GM19328 (cell line): Measurements from ENCODE around the gene CPNE9.
A peak's percentile ranks its signal among the peaks of the same experiment; 100 is the strongest.

Source experiments
- ATAC-seq: cut with Tn5 transposase; IDR thresholded peaks from one replicate; pipeline ENCODE4 v1.9.1; 2021; ENCODE audit warnings: mild to moderate bottlenecking, moderate library complexity; ENCODE audit not compliant: unreplicated experiment

CPNE9 gene

DNA sequence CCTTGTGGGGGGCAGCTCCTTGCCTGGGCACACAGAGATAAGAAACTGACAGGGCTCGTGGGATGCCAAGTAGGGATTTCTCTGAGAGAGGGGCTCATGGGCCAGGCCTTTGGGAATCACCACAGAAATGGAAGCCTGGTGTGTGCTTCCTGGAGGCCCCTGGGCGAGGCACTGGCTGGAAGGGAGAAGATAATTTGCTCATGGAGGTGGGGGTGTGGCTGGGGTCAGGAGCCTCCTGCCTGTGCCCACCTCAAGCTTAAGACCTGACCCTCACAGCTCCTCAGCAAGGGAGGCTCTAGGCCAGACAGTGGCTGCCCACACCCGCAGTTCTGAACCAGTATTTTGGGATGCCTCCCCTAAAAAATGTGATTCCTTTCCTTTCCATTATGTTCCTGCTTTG, 16.9 kb upstream of the CPNE9 start:
- ATAC-seq = no peak

- ATAC-seq = no peak
Observed at GRCh38 chr3:9687514-9687913, 16.1 kb upstream of the CPNE9 start.

DNA sequence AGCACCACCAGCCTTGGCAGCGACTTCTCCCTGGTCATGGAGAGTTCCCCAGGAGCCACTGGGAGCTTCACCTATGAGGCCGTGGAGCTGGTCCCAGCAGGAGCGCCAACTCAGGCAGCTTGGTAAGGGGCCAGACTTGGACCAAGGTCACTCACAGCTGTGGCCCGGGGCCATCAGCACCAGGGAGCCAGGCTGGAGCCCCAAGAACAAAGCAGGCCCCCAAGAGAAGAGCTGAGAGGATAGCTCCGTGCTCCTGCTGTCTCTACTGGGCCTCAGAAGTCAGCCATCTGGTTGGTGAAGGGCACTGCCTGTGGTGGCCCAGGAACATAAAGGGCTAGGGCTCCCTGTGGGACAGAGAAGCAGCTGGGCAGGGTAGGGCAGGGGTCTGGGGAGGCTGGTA, 14.7 kb upstream of the CPNE9 start:
- no peak for ATAC-seq

DNA sequence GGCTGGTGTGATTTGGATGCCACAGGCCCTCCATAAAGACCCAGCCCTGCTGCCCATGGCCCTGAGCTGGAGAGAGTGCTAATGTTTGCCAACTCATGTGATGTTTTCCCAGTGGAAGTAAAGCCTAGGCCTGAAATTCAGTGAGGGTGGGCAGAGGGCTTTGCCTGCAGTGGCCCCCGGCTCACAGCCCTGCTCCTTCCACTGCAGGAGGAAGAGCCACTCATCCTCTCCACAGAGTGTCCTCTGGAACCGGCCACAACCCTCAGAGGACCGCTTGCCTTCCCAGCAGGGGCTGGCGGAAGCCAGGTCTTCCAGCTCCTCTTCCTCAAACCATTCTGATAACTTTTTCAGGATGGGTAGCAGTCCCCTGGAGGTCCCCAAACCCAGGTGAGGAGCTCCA, 13.9 kb upstream of the CPNE9 start:
- no peak for ATAC-seq

GRCh38 chr3:9690451-9691450, 12.9 kb upstream of the CPNE9 start:
- ATAC-seq = peak; percentile 84

DNA sequence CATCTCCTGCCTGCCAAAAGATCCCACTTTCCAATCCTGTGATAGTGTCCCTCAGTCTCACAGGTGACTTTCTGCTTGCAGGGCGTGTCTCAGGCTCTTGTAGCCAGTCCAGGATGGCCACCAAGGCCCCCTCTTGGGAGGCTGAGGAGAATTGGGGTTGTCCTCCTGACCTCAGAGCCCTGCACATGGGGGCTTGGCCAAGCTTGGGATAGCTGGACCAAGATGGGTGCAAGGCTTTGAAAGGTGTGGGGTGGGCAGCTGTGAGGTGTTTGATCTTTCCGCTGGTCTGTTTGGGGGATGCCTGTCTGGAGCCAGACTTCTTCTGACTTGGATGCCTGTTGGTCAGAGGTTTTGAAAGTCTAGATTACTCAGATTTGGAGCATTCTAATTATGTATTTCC, 12.0 kb upstream of the CPNE9 start:
- no peak for ATAC-seq

GRCh38 chr3:9692416-9692815, 11.2 kb upstream of the CPNE9 start:
- ATAC-seq = no peak

DNA sequence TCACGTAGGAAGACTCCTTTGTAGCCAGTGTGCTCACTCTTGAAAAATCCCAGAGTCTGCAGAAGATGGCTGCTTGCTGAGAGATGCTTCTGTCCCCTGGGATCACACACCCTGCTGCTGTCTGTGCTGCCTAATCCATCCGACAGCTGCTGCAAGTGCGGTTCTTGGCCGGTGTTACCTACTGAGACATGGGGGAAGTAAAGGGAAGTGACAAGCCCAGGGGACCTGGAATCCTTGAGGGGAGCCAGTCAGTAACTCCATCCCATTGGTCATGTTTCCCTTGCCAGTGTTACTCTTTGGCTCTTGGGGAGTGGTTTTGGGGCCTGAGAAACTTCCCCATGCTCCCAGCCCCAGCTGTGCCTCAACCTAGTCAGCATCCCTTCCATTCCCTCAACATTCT, 8.3 kb upstream of the CPNE9 start:
- no peak for ATAC-seq

DNA sequence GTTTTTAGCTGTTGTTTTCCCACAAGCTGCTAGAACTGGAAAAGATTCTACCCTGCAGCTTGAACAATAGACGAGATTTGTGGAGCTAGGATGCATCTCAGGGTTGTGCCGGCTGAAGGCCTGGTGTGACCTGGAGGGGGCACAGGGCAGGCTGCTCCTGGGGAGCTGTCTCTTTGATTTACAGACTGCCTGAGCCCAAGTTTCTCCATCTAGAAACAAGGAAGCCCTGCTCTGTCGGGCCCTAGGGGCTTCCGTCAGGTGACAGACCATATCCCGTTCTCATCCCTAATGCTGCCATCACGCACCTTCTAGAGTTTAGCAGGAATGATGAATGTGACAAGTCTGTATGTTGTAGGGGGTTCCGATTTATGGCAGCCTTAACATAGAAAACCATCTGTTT, 7.9 kb upstream of the CPNE9 start:
- ATAC-seq = no peak

DNA sequence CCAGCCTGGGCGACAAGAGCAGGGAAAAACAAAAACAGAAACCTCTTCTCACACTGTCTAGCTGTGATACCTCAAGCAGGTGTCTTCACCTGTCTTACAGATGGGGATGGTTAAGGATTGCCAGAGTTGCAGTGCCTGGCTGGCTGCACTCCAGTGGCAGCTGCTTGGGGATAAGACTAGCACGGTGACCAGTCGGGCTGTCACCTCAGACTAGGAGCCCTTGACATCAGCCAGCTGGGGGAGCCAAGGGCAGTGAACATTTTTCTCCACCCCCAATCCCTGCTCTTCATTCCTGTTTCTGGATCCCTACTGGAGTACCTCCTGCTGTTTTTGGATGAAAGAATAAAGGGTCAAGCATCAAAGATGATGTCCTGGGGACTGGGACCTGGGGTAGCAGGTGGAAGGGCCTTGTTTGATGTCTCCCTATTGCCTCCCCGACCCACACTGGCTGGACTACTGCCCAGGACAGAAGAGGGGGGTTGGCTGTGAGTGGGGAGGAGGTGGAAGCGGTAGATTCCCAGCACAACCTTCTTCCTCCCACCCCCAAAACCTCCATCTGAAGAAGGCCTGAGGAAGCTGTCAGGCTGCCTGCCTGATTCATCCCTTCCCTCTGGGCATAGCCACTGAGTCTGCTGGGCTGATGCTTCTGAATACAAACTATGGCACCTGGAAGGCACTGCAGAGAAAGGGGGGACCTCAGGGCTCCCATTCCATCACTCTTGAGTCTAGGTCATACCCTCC, 7.0 kb upstream of the CPNE9 start:
- no peak for ATAC-seq

DNA sequence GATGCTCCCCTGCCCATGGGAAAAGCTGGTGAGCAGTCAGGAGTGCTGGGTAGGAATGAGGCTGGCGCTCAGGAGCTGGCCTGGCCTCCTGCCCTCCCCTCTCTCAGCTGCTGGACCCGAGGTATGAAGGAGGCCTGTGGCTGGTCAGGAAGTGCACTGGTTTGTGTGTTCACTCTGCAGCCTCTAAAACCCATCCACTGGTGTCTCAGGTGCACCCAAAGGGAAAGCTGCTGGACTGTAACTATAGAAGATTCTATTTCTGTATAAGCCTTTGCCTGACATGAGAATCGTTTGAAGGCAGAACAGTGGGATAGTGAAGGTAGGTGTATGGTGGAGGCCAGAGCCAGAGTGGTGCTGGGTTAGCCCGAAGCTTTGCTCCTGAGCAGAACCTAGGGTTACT, 5.7 kb upstream of the CPNE9 start:
- no peak for ATAC-seq

DNA sequence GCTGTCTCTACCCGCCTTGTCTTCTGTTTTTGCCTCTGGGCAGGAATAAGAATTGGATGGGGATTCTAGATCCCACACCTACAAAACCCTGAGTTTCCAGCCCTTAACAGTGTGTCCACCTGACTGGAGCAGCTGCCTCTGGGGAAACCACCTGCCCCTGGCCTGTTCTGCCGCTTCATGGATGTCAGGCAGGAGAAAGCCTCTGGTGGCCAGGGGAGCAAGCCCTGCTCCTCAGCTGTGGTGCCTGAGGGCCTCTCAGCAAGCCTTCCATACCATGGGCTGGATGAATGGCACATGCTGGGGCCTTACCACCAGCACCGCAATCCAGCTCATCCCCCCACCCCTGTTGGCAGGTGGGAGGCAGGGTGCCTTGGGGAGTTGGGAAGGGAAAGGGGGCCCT, 5.3 kb upstream of the CPNE9 start:
- no peak for ATAC-seq

DNA sequence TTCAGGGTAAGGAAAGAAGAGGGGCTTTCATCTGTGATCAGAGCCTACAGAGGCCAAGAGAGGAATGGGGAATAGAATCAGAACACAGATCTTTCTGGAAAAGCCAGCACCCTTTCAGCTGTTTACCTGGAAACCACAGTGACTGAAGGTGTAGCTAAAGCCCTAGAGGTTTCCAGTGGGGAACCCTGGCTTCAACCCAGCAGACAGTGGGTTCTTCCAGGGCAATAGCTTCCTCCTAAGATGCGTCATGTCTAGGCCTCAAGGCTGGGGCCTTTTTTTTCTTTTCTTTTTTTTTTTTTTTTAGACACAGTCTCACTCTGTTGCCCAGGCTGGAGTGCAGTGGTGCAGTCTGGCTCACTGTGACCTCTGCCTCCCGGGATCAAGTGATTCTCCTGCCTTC, 3.1 kb upstream of the CPNE9 start:
- no peak for ATAC-seq

GRCh38 chr3:9701006-9701405, 2.6 kb upstream of the CPNE9 start:
- no peak for ATAC-seq

GRCh38 chr3:9701711-9702110, 1.9 kb upstream of the CPNE9 start:
- no peak for ATAC-seq

GRCh38 chr3:9703240-9703639, 393 bp upstream of the CPNE9 start:
- no peak for ATAC-seq

DNA sequence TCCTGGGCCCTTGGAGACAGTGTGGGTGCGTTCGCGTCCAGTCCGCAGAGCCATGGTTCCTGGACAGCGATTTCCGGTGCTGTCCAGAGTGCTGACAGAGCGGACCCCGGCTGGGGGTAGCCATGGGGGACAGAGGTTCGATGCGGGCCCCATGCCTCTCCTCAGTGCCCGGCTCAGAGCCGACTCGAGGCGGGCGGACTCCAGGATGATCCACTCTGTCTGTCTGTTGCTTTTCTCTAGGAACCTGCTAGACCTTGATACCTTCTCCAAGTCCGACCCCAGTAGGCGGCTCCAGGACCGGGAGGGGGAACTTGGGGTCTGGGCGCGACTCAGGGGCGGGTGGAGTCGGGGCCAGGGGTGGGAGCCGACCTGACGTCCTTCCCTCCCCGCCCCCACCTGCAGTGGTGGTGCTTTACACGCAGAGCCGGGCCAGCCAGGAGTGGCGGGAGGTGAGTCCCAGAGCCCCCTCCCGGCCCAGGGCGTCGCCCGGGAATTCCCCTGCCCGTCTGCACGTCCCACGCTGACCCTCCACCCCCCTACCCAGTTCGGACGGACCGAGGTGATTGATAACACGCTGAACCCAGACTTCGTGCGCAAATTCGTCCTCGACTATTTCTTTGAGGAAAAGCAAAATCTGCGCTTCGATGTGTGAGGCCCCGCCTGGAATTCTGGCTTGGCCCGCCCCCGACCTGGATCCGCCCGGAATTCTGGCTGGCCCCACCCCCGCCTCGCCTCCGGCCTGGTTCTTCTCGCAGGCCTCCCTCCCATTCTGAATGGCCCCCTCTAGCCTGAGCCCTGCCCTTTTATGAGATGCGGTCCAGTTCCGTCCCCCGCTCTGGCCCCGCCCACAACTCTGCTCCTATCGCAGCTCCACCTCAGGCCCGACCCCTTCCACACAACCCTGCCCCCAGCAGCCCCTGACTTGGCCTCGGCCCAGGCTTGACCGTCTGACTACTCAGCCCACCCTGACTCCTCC, 1.0 kb downstream of the CPNE9 start:
- no peak for ATAC-seq

- ATAC-seq = no peak
Observed at GRCh38 chr3:9710174-9710739, 6.6 kb downstream of the CPNE9 start.

- ATAC-seq = no peak
Observed at GRCh38 chr3:9712415-9712814, 8.8 kb downstream of the CPNE9 start.

DNA sequence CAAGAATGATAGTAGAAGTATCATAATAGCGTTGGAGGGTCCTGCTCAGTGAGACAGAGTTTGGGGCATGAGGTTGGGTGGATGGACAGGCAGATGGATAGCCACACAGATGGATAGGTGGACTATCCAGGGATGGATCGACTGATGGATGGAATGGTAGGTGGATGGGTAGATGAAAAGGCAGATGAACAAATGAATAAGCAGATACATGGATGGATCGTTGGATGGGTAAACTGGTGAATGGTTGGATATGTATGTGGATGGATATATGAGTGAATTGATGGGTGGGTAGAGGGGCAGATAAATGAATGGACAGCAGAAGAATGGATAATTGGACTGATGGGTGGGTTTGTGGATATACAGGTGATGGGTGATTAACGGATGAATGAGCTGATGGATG, 9.5 kb downstream of the CPNE9 start:
- no peak for ATAC-seq

GRCh38 chr3:9715136-9715535, 11.5 kb downstream of the CPNE9 start:
- no peak for ATAC-seq
